Measurements from ENCODE around the gene MRPS18A. TPM values are rescaled to one million over a fixed set of nuclear protein-coding genes. Genes with fewer than 3 reads are reported as not detected.
"Not testable (repeated sequence)": the region's sequence is repeated elsewhere in the genome, so short reads cannot be mapped to it uniquely, and the experiment has no call there.

Gene MRPS18A
- total RNA-seq, 4 donors from 2014 or later, result 43.7 to 57.4 (median 51.4) TPM

DNA sequence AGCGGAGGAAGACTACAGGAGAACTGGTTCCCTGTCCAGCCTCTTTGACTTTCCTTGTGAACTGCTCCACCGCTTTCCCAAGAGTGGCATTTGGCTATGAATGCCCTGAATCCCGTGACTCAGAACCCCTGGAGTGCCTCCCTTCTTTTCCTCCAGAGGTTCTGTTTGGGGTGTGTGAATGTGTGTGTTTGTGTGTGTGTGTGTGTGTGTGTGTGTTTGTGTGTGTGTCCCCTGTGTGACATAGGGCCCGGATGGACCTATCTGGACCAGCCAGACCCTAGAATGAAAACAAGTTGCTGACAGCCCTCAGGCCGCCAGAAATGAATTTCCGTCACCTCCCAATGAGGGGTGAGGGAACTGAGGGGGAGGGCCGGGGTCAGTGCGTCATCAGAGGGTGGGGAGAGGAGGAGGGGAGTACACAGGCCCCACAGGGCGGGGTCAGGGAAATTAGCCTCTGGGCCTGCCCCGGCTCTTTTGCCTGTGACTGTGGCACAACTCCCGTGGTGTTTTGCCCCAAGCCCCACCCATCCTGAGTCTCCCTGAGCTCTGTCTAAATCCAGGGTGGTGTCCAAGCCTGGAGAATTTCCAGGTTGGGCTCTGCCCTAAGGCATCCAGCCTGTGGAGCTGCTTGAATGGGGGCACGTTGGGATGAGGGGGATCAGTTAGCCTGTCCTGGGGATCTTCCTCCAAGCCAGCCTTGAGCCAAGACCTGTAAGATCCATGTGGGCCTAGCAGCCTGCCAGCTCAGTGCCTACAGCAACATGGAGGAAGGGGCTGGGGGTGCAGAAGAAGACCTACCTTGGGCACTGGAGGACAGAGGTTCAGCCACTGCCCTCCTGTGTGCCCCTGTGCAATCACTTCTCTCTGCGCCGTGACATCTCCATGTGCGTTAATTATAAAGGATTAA, 15.2 kb upstream of the MRPS18A start:
- H3K4me3 ChIP-seq, result peak overlapping the region in 1 of 4 donors; percentile 34
- no peaks in the 10 kb centered on the region for H3K36me3 ChIP-seq
- H3K27ac ChIP-seq, result peak overlapping the region; percentile 72 to 90 (median 84)
- H3K4me1 ChIP-seq, result peaks cover 40 to 93% (median 59%) of the 10 kb centered on the region in 3 donors
- WGBS, 2 donors, result 10 to 49% methylated on average over 6 to 12 of the region's 15 CpGs
- intact Hi-C loops (cut with DNase I), result no loop called here
- TF ChIP-seq, protein P1, sequence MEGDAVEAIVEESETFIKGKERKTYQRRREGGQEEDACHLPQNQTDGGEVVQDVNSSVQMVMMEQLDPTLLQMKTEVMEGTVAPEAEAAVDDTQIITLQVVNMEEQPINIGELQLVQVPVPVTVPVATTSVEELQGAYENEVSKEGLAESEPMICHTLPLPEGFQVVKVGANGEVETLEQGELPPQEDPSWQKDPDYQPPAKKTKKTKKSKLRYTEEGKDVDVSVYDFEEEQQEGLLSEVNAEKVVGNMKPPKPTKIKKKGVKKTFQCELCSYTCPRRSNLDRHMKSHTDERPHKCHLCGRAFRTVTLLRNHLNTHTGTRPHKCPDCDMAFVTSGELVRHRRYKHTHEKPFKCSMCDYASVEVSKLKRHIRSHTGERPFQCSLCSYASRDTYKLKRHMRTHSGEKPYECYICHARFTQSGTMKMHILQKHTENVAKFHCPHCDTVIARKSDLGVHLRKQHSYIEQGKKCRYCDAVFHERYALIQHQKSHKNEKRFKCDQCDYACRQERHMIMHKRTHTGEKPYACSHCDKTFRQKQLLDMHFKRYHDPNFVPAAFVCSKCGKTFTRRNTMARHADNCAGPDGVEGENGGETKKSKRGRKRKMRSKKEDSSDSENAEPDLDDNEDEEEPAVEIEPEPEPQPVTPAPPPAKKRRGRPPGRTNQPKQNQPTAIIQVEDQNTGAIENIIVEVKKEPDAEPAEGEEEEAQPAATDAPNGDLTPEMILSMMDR (IDR thresholded peaks at IDR 0.05), result no peak
- peak in 1 of 4 donors; percentile 36 for TF ChIP-seq POLR2A (IDR thresholded peaks at IDR 0.05)
- no peaks in the 10 kb centered on the region for H3K9me3 ChIP-seq
- no peak for DNase-seq
- no peaks in the 10 kb centered on the region for H3K27me3 ChIP-seq

DNA sequence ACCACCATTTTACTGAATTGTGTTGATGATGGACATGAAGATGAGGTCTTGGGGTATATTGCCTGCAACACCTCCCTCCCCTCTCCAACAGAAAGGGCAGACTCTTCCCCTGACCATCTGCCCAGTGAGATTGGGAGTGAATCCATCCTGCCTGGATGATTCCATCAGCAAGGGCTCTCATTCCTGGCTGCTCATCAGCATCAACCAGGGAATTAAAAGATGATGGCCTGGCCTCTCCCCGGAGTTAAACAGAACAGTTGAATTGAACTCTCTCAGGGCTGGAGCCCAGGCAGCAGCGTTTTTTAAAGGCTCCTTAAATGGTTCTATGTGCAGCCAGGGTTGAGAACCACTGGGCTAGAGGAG, 14.6 kb upstream of the MRPS18A start:
- Histone ChIP-seq H3K27ac (peak overlapping the region; percentile 72 to 90 (median 84)), H3K27me3 (no peaks in the 10 kb centered on the region), H3K36me3 (no peaks in the 10 kb centered on the region), H3K4me3 (peak overlapping the region in 1 of 4 donors; percentile 34), H3K9me3 (no peaks in the 10 kb centered on the region), H3K4me1 (peaks cover 36 to 97% (median 59%) of the 10 kb centered on the region in 3 donors)
- TF ChIP-seq, protein P1 (IDR thresholded peaks at IDR 0.05), result no peak
- 20% methylated on average over 2 of the region's 2 CpGs; no CpG with 5 or more reads in 1 of the 2 donors for WGBS, 2 donors
- DNase-seq, result no peak
- intact Hi-C loops (cut with DNase I), result no loop called here

DNA sequence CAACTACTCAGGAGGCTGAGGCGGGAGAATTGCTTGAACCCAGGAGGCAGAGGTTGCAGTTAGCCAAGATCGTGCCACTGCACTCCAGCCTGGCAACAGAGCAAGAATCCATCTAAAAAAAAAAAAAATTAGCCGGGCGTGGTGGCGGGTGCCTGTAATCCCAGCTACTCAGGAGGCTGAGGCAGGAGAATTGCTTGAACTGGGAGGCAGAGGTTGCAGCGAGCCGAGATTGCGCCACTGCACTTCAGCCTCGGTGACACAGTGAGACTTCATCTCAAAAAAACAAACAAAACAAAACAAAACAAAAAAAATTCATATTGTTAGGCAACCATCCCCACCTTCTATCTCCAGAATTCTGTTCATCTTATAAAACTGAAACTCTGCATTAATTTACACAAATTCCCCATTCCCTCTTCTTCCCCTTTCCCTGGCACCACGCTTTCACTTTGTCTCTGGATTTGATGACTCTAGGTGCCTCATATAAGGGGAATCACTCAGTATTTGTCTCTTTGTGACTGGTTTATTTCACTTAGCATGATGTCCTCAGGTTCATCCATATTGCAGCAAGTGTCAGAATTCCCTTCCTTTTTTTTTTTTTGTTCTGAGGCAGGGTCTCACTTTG, 13.5 kb upstream of the MRPS18A start:
- H3K9me3 ChIP-seq; H3K27me3 ChIP-seq; H3K4me3 ChIP-seq; H3K36me3 ChIP-seq; intact Hi-C loops (cut with DNase I); DNase-seq: not testable (repeated sequence)
- Histone ChIP-seq H3K27ac (peak overlapping the region in 2 of 4 donors; percentile 84 to 90), H3K4me1 (peaks cover 31 to 98% (median 55%) of the 10 kb centered on the region in 3 donors)
- WGBS, 2 donors, result 71 to 75% methylated on average over 10 of the region's 10 CpGs

DNA sequence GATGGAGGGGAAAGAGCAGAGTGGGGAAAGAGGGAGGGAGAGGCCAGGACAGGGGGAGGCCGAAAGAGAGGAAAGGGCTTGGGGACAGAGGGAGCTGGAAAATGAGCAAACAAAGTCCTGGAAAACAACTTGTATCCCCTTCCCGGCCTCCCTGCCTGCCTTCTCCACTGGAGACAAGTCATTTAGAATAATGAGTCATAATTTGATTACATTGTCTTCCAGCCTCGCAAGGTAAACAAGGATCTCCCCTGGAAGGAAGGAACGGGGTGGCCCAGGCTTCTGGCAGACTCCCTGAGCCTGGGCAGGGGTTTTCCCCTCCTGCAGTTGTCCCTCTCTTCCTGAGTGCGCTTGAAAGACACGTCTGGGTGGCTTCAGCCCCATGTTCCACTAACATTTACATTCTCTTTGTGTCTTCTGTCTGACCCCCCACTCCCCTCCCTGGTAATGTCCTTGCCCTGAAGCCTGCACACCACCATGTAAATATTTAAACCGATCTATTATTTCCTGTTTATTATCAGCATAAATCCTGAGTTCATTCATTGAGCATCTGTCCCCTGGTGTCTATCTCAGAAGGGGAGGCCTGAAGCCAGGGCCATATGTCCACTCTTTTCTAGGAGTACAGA, 12.1 kb upstream of the MRPS18A start:
- intact Hi-C loops (cut with DNase I), result no loop called here
- H3K27me3 ChIP-seq, result no peaks in the 10 kb centered on the region
- H3K36me3 ChIP-seq, result no peaks in the 10 kb centered on the region
- no peak for DNase-seq
- TF ChIP-seq POLR2A (IDR thresholded peaks at IDR 0.05), result no peak
- TF ChIP-seq, protein P1 (IDR thresholded peaks at IDR 0.05), result no peak
- no peak overlapping the region for H3K4me3 ChIP-seq
- H3K9me3 ChIP-seq, result no peaks in the 10 kb centered on the region
- WGBS, 2 donors, result 32 to 37% methylated on average over 7 of the region's 7 CpGs
- H3K4me1 ChIP-seq, result peaks cover 33 to 98% (median 54%) of the 10 kb centered on the region in 3 donors
- peak overlapping the region; percentile 57 to 79 (median 76) for H3K27ac ChIP-seq

DNA sequence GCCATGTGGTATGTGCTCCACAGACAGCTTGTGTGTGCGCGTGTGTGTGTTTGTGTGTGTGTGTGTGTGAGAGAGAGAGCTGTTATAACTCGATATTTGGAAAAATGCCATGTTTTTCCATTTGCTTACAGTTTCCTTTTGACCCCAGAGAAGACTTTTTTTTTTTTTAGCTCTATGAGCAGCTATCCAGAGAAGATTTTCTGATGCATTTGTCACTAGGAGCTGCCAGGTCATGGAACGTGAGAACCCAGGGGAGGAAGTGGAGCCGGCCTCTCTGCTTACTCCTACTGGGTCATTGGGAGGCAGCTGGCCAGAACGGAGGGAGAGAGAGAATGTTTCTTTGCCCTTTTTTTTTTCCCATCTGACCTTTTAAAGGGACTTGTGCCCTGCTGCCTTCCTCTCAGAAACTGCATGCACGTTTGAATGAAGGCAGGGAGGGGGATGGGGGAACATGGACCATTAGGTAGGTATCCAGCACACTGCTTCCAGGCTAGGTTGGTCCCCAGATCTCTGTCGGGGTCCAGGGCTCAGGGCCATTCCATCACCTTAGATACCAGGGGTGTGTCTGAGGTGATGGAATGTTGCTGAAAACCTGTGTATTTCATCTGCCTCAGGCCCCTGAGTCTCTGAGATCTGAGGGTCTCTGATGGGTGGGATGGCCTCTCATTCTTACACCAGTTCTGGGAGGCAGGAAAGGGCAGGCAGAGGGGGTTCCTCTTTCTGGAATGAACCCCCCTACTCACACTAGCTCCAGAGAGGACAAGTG, 11.2 kb upstream of the MRPS18A start:
- intact Hi-C loops (cut with DNase I), result no loop called here
- TF ChIP-seq POLR2A (IDR thresholded peaks at IDR 0.05), result no peak
- TF ChIP-seq, protein P1 (IDR thresholded peaks at IDR 0.05), result no peak
- Histone ChIP-seq H3K9me3 (no peaks in the 10 kb centered on the region), H3K36me3 (no peaks in the 10 kb centered on the region), H3K4me1 (peaks cover 27 to 93% (median 54%) of the 10 kb centered on the region in 3 donors), H3K27ac (peak overlapping the region; percentile 57 to 79 (median 76)), H3K27me3 (no peaks in the 10 kb centered on the region), H3K4me3 (no peak overlapping the region)
- WGBS, 2 donors, result 18 to 27% methylated on average over 6 to 8 of the region's 8 CpGs
- no peak for DNase-seq

Data from esophagus squamous epithelium (tissue), 5 donors.